ENCODE measurements around the gene LHFPL3. TPM values are rescaled to one million over a fixed set of nuclear protein-coding genes. Genes with fewer than 3 reads are reported as not detected.

LHFPL3 gene
- total and polyA plus RNA-seq, 2 of the 13 experiments (the other 11 are each of a cell fraction or from before 2014, with no cell fraction given), result not detected

- no peaks in the 10 kb centered on the region for H4K20me1 ChIP-seq (ENCODE audit: insufficient read depth, low read length)
- CTCF ChIA-PET (ENCODE audit: low intra/inter-chr PET ratio, low total read pairs), result no interaction called here
- no peak overlapping the region for H3K27ac ChIP-seq (ENCODE audit: extremely low read length, insufficient read depth, low read length)
- no peak for ATAC-seq
- no peak overlapping the region for H3K9ac ChIP-seq (ENCODE audit: insufficient read depth, low read depth, low read length)
- H3K27me3 ChIP-seq (ENCODE audit: control insufficient read depth in 1 of 2, insufficient read depth in 2 of 2, low read length in 2 of 2), result no peaks in the 10 kb centered on the region
- FAIRE-seq, result no peak
- H3K36me3 ChIP-seq (replicated peaks in 1 of 2; ENCODE audit: control insufficient read depth in 1 of 2, insufficient read depth in 2 of 2, low read length in 2 of 2), result no peaks in the 10 kb centered on the region
- no peaks in the 10 kb centered on the region for H3K4me1 ChIP-seq (ENCODE audit: insufficient read depth, low read length)
- POLR2A ChIA-PET, result no interaction called here
- intact Hi-C loops (cut with micrococcal nuclease; ENCODE audit: unreplicated experiment), result no loop called here
- H3K9me3 ChIP-seq (ENCODE audit: low read length), result no peaks in the 10 kb centered on the region
- no peaks in the 10 kb centered on the region for H3K79me2 ChIP-seq (ENCODE audit: insufficient read depth, low read length)
- no peak for DNase-seq (ENCODE audit: low spot score)
- no peak overlapping the region for H3K4me3 ChIP-seq (replicated peaks in 1 of 3; ENCODE audit: insufficient read depth in 1 of 3, low read depth in 2 of 3, low read length in 3 of 3)
- H2AFZ ChIP-seq (ENCODE audit: low read length), result no peak overlapping the region
- in situ Hi-C loops (cut with HindIII; ENCODE audit: extremely low pct_ligation_motif_present, low pct_unique_long_range_greater_than_20kb), result no loop called here
- H3K4me2 ChIP-seq (ENCODE audit: low read depth, low read length), result no peak overlapping the region
- no peak for TF ChIP-seq STAT5B (CRISPR knock-in tag; IDR thresholded peaks at IDR 0.05)
- no peak for TF ChIP-seq ZFP62 (CRISPR knock-in tag; IDR thresholded peaks at IDR 0.05)
- TF ChIP-seq CBFB (CRISPR knock-in tag; IDR thresholded peaks at IDR 0.05), result no peak
- no peak for TF ChIP-seq EED (CRISPR knock-in tag; IDR thresholded peaks at IDR 0.05)
- no peak for TF ChIP-seq ZNF674 (CRISPR knock-in tag; IDR thresholded peaks at IDR 0.05; ENCODE audit: low read depth)
- no peak for TF ChIP-seq RAD21 (CRISPR knock-in tag; IDR thresholded peaks at IDR 0.05)
- no peak for TF ChIP-seq ZNF761 (CRISPR knock-in tag; conservative IDR thresholded peaks at IDR 0.05)
- TF ChIP-seq REL (CRISPR knock-in tag; conservative IDR thresholded peaks at IDR 0.05), result no peak
- TF ChIP-seq NFRKB (IDR thresholded peaks at IDR 0.05), result no peak
- no peak for TF ChIP-seq HOMEZ (CRISPR knock-in tag; IDR thresholded peaks at IDR 0.05; ENCODE audit: low read depth)
- TF ChIP-seq, protein P1, sequence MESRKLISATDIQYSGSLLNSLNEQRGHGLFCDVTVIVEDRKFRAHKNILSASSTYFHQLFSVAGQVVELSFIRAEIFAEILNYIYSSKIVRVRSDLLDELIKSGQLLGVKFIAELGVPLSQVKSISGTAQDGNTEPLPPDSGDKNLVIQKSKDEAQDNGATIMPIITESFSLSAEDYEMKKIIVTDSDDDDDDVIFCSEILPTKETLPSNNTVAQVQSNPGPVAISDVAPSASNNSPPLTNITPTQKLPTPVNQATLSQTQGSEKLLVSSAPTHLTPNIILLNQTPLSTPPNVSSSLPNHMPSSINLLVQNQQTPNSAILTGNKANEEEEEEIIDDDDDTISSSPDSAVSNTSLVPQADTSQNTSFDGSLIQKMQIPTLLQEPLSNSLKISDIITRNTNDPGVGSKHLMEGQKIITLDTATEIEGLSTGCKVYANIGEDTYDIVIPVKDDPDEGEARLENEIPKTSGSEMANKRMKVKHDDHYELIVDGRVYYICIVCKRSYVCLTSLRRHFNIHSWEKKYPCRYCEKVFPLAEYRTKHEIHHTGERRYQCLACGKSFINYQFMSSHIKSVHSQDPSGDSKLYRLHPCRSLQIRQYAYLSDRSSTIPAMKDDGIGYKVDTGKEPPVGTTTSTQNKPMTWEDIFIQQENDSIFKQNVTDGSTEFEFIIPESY (CRISPR knock-in tag; IDR thresholded peaks at IDR 0.05), result no peak
- TF ChIP-seq U2AF1 (optimal IDR thresholded peaks at IDR 0.05; ENCODE audit: low read depth, low read length), result no peak
- TF ChIP-seq ARNT2 (CRISPR knock-in tag; IDR thresholded peaks at IDR 0.05; ENCODE audit: low read depth), result no peak
- TF ChIP-seq, protein P2, sequence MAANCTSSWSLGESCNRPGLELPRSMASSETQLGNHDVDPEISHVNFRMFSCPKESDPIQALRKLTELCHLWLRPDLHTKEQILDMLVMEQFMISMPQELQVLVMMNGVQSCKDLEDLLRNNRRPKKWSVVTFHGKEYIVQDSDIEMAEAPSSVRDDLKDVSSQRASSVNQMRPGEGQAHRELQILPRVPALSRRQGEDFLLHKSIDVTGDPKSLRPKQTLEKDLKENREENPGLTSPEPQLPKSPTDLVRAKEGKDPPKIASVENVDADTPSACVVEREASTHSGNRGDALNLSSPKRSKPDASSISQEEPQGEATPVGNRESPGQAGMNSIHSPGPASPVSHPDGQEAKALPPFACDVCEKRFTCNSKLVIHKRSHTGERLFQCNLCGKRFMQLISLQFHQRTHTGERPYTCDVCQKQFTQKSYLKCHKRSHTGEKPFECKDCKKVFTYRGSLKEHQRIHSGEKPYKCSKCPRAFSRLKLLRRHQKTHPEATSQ (CRISPR knock-in tag; IDR thresholded peaks at IDR 0.05; ENCODE audit: borderline replicate concordance), result no peak
- TF ChIP-seq, protein P3, sequence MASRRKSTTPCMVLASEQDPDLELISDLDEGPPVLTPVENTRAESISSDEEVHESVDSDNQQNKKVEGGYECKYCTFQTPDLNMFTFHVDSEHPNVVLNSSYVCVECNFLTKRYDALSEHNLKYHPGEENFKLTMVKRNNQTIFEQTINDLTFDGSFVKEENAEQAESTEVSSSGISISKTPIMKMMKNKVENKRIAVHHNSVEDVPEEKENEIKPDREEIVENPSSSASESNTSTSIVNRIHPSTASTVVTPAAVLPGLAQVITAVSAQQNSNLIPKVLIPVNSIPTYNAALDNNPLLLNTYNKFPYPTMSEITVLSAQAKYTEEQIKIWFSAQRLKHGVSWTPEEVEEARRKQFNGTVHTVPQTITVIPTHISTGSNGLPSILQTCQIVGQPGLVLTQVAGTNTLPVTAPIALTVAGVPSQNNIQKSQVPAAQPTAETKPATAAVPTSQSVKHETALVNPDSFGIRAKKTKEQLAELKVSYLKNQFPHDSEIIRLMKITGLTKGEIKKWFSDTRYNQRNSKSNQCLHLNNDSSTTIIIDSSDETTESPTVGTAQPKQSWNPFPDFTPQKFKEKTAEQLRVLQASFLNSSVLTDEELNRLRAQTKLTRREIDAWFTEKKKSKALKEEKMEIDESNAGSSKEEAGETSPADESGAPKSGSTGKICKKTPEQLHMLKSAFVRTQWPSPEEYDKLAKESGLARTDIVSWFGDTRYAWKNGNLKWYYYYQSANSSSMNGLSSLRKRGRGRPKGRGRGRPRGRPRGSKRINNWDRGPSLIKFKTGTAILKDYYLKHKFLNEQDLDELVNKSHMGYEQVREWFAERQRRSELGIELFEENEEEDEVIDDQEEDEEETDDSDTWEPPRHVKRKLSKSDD (CRISPR knock-in tag; IDR thresholded peaks at IDR 0.05; ENCODE audit: low read depth), result no peak
- TF ChIP-seq ZNF207 (IDR thresholded peaks at IDR 0.05; ENCODE audit: borderline replicate concordance), result no peak
- no peak for TF ChIP-seq ZNF7 (CRISPR knock-in tag; IDR thresholded peaks at IDR 0.05)
- WGBS (ENCODE audit: low lambda C conversion rate), result 0% methylated on average over 1 of the region's 1 CpG
- no TSS peak for BruUV-seq (replicated peaks)
These were observed 222.8 kb downstream of the LHFPL3 start for GRCh38 chr7:104551226-104551625.
